ENCODE results near the gene SULT4A1.

- TF ChIP-seq, protein P1, sequence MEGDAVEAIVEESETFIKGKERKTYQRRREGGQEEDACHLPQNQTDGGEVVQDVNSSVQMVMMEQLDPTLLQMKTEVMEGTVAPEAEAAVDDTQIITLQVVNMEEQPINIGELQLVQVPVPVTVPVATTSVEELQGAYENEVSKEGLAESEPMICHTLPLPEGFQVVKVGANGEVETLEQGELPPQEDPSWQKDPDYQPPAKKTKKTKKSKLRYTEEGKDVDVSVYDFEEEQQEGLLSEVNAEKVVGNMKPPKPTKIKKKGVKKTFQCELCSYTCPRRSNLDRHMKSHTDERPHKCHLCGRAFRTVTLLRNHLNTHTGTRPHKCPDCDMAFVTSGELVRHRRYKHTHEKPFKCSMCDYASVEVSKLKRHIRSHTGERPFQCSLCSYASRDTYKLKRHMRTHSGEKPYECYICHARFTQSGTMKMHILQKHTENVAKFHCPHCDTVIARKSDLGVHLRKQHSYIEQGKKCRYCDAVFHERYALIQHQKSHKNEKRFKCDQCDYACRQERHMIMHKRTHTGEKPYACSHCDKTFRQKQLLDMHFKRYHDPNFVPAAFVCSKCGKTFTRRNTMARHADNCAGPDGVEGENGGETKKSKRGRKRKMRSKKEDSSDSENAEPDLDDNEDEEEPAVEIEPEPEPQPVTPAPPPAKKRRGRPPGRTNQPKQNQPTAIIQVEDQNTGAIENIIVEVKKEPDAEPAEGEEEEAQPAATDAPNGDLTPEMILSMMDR (IDR thresholded peaks at IDR 0.05): no peak
- no peak for TF ChIP-seq POLR2A (IDR thresholded peaks at IDR 0.05)
Observed at GRCh38 chr22:43792905-43793304, 69.4 kb downstream of the SULT4A1 start.

Data from Peyer's patch (tissue), 4 donors.